ENCODE data around the gene GMDS.

DNA sequence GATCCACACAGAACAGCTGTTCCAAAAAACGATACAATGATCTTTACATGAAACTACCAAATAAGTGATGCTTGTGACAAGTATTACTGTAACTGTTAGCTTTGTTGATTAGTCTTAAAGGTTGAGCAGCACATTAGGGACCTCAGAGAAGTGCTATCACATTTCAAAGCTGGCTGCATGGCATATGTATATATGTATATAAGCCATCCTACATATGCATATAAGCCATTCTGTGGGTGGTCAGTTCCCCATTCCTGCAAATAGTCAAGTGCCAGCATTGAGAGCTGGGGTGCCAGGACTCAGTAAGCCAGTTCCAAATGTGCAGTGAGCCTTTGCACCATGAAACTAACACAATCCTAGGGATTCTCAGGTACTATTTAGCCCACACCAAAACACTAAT lies 339.4 kb downstream of the GMDS start:
- TF ChIP-seq, protein P1, sequence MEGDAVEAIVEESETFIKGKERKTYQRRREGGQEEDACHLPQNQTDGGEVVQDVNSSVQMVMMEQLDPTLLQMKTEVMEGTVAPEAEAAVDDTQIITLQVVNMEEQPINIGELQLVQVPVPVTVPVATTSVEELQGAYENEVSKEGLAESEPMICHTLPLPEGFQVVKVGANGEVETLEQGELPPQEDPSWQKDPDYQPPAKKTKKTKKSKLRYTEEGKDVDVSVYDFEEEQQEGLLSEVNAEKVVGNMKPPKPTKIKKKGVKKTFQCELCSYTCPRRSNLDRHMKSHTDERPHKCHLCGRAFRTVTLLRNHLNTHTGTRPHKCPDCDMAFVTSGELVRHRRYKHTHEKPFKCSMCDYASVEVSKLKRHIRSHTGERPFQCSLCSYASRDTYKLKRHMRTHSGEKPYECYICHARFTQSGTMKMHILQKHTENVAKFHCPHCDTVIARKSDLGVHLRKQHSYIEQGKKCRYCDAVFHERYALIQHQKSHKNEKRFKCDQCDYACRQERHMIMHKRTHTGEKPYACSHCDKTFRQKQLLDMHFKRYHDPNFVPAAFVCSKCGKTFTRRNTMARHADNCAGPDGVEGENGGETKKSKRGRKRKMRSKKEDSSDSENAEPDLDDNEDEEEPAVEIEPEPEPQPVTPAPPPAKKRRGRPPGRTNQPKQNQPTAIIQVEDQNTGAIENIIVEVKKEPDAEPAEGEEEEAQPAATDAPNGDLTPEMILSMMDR (IDR thresholded peaks at IDR 0.05), result no peak
- TF ChIP-seq POLR2A (IDR thresholded peaks at IDR 0.05), result no peak

Data from heart left ventricle (tissue), 13 donors.